ENCODE data around the gene POLR2C.

DNA sequence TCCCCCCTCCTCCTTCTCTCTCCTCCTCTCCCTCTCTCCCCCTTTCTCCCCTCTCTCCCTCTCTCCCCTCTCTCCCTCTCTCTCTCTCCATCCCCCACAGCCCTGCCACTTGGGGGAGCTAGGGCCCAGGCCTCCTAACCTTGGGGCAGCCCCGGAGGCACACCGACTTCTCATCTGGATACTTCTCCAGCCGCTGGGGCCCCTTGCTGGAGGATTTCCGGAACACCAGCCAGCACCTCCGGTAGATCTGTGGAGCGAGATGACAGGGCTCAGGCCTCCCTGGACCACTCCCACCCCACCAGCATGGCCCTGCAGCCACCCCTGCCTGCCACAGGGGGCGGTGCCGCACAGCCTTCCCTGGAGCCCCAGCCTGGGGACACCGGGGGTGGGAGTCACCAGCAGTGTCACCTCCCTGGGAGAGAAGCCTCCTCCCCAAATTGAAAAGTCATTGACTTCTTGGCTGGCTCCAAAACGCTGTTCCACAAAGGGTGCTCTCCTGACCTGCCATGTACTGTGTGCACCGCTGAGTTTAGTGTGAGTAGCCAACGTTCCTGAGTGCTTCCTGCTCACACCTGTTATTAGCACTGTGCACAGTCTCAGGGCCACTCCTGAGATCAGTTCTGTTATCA, 13.3 kb downstream of the POLR2C start:
- TF ChIP-seq, protein P1, sequence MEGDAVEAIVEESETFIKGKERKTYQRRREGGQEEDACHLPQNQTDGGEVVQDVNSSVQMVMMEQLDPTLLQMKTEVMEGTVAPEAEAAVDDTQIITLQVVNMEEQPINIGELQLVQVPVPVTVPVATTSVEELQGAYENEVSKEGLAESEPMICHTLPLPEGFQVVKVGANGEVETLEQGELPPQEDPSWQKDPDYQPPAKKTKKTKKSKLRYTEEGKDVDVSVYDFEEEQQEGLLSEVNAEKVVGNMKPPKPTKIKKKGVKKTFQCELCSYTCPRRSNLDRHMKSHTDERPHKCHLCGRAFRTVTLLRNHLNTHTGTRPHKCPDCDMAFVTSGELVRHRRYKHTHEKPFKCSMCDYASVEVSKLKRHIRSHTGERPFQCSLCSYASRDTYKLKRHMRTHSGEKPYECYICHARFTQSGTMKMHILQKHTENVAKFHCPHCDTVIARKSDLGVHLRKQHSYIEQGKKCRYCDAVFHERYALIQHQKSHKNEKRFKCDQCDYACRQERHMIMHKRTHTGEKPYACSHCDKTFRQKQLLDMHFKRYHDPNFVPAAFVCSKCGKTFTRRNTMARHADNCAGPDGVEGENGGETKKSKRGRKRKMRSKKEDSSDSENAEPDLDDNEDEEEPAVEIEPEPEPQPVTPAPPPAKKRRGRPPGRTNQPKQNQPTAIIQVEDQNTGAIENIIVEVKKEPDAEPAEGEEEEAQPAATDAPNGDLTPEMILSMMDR (IDR thresholded peaks at IDR 0.05): peak; percentile 22 to 57 (median 37)
- no peak for TF ChIP-seq POLR2A (IDR thresholded peaks at IDR 0.05)
- TF ChIP-seq EP300 (IDR thresholded peaks at IDR 0.05): no peak
